Kidney (tissue), 14 donors: Measurements from ENCODE around the gene FBN2. TPM values are rescaled to one million over a fixed set of nuclear protein-coding genes. Genes with fewer than 3 reads are reported as not detected.
A peak's percentile ranks its signal among the peaks of the same experiment; 100 is the strongest.

Source experiments
- DNase-seq, 5 donors: peaks; one replicate each; pipeline ENCODE4 v3.0.0-alpha.2; 2013 to 2020
- FAIRE-seq: peaks from 2 replicates; lab custom pipeline; 2012; peaks lifted over from hg19 to GRCh38; lab: Jason Lieb, UNC
- H3K27ac ChIP-seq, 2 donors: one replicate each; pipeline ENCODE4 v1.7.0; 2013; ENCODE audit warnings: low read depth in 2 of 2, low read length in 2 of 2, inconsistent platforms in 1 of 2
- H3K27me3 ChIP-seq: one replicate; pipeline ENCODE4 v1.7.1; 2013; ENCODE audit warnings: low read length, inconsistent platforms; ENCODE audit not compliant: control insufficient read depth, insufficient read depth
- H3K36me3 ChIP-seq, 3 donors: one replicate each; pipeline versions ENCODE4 v1.7.0 to v1.7.1; 2013; ENCODE audit warnings: low read length in 3 of 3, control low read depth in 1 of 3, inconsistent platforms in 1 of 3; ENCODE audit not compliant: insufficient read depth in 3 of 3, control insufficient read depth in 2 of 3
- H3K4me1 ChIP-seq, 3 donors: one replicate each; pipeline versions ENCODE4 v1.7.0 to v1.7.1; 2013; ENCODE audit warnings: low read length in 3 of 3, inconsistent platforms in 1 of 3, low read depth in 1 of 3; ENCODE audit not compliant: control insufficient read depth in 2 of 3, insufficient read depth in 2 of 3
- H3K4me3 ChIP-seq, 3 donors: one replicate each; pipeline versions ENCODE4 v1.7.0 to v1.8.1; 2013; ENCODE audit warnings: low read length in 3 of 3, control low read depth in 1 of 3, inconsistent platforms in 1 of 3
- H3K9ac ChIP-seq, 3 donors: one replicate each; pipeline versions ENCODE4 v1.7.0 to v1.7.1; 2013; ENCODE audit warnings: low read length in 3 of 3, control low read depth in 1 of 3, inconsistent platforms in 1 of 3
- H3K9me3 ChIP-seq, 3 donors: one replicate each; pipeline versions ENCODE4 v1.7.0 to v1.7.1; 2013; ENCODE audit warnings: low read length in 3 of 3, control low read depth in 1 of 3, inconsistent platforms in 1 of 3; ENCODE audit not compliant: control insufficient read depth in 2 of 3, insufficient read depth in 1 of 3
- CTCF ChIP-seq: IDR thresholded peaks from 3 replicates; pipeline ENCODE4 v1.5.1; 2012; ENCODE audit warnings: mild to moderate bottlenecking, moderate library complexity, borderline replicate concordance; ENCODE audit not compliant: insufficient read depth; ENCODE audit errors: extremely low read depth
- intact Hi-C: fragments of 100-400 bp; cut with DNase I; formaldehyde crosslinking; loops from one replicate; pipeline ENCODE4 v1.11.1; 2022
- polyA plus RNA-seq: library from polyadenylated mRNA; stranded (reverse); fragments of 350-450 nt; fragmentation: Illumina TruSeq; extraction: RNeasy Lipid Tissue Mini Kit (QIAGEN cat#74804); gene quantifications from one replicate; pipeline ENCODE4 v1.2.3, GENCODE V29; 2014; ENCODE audit warnings: low read depth, low replicate concordance; ENCODE audit not compliant: insufficient read depth
- total RNA-seq: library from RNA; stranded (reverse); fragmentation: NEBNext Ultra II Directional; extraction: Animal tissue kit (Norgen Biotek cat#: 25700); gene quantifications from one replicate; pipeline ENCODE4 v1.2.1, GENCODE V29; 2021
- donor health status: control.
- donor health status: control.
- donor health status: control.
- donor health status: control.
- donor health status: control.
- donor health status: DM: yes; HTN: yes; CAD: no.
- donor health status: Normal renal cell carcinoma (clear cell type).

FBN2 gene
- total and polyA plus RNA-seq, 2 donors from 2014 or later, result 0.11 to 1.0 TPM

- no peaks in the 10 kb centered on the region for H3K36me3 ChIP-seq
- no peaks in the 10 kb centered on the region for H3K9me3 ChIP-seq
- intact Hi-C loops, result no loop called here
- H3K4me3 ChIP-seq, result no peak overlapping the region
- H3K4me1 ChIP-seq, result no peaks in the 10 kb centered on the region
- no peak for TF ChIP-seq CTCF
- H3K27ac ChIP-seq, result no peak overlapping the region
- H3K9ac ChIP-seq, result no peak overlapping the region
- no peaks in the 10 kb centered on the region for H3K27me3 ChIP-seq
- DNase-seq (no peak), FAIRE-seq (no peak)
These were observed 233.3 kb downstream of the FBN2 start for GRCh38 chr5:128304791-128305190.

GRCh38 chr5:128304088-128304487, 234.0 kb downstream of the FBN2 start:
- H3K4me1 ChIP-seq, result no peaks in the 10 kb centered on the region
- H3K9me3 ChIP-seq, result no peaks in the 10 kb centered on the region
- no peaks in the 10 kb centered on the region for H3K27me3 ChIP-seq
- no peak overlapping the region for H3K27ac ChIP-seq
- no peak overlapping the region for H3K4me3 ChIP-seq
- no peak overlapping the region for H3K9ac ChIP-seq
- DNase-seq, result peak in 2 of 5 donors; percentile 34 to 64
- no peaks in the 10 kb centered on the region for H3K36me3 ChIP-seq
- TF ChIP-seq CTCF, result no peak
- FAIRE-seq, result no peak
- intact Hi-C loops, result no loop called here

GRCh38 chr5:128303593-128303992, 234.5 kb downstream of the FBN2 start:
- Histone ChIP-seq H3K9me3 (no peaks in the 10 kb centered on the region), H3K9ac (no peak overlapping the region), H3K4me1 (no peaks in the 10 kb centered on the region), H3K27me3 (no peaks in the 10 kb centered on the region), H3K4me3 (no peak overlapping the region), H3K27ac (no peak overlapping the region), H3K36me3 (no peaks in the 10 kb centered on the region)
- no peak for TF ChIP-seq CTCF
- DNase-seq, result no peak
- intact Hi-C loops, result no loop called here
- no peak for FAIRE-seq

GRCh38 chr5:128300181-128300580, 237.9 kb downstream of the FBN2 start:
- no peak for FAIRE-seq
- peak in 1 of 5 donors; percentile 40 for DNase-seq
- Histone ChIP-seq H3K36me3 (no peaks in the 10 kb centered on the region), H3K27ac (no peak overlapping the region), H3K27me3 (no peaks in the 10 kb centered on the region), H3K9me3 (no peaks in the 10 kb centered on the region), H3K4me3 (no peak overlapping the region), H3K9ac (no peak overlapping the region), H3K4me1 (no peaks in the 10 kb centered on the region)
- intact Hi-C loops, result no loop called here
- no peak for TF ChIP-seq CTCF
